ENCODE data around the gene FLVCR2.
"Not testable (repeated sequence)": the region's sequence is repeated elsewhere in the genome, so short reads cannot be mapped to it uniquely, and the experiment has no call there.

The FLVCR2 gene

DNA sequence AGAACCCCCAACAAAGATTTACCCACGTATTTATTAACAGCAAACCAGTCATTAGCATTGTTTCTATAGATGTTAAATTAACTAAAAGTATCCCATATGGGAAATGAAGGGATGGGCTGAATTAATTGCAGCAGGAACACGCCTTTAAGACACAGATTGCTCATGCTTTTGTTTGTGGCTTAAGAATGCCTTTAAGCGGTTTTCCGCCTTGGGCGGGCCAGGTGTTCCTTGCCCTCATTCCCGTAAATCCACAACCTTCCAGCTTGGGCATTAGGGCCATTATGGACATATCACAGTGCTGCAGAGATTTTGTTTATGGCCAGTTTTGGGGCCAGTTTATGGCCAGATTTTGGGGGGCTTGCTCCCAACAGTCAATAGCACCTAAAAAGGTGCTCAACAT, 22.6 kb downstream of the FLVCR2 start:
- not testable (repeated sequence) for H3K27ac ChIP-seq (ENCODE audit: low read depth, low read length); H3K9ac ChIP-seq (ENCODE audit: low read length); H3K4me3 ChIP-seq (ENCODE audit: low read depth in 1 of 2, low read length in 2 of 2); H3K27me3 ChIP-seq (ENCODE audit: control insufficient read depth in 1 of 2, insufficient read depth in 2 of 2, low read length in 2 of 2); H3K4me1 ChIP-seq (ENCODE audit: insufficient read depth, low read length); H3K9me3 ChIP-seq (ENCODE audit: low read length); H3K36me3 ChIP-seq (ENCODE audit: insufficient read depth, low read length)

DNA sequence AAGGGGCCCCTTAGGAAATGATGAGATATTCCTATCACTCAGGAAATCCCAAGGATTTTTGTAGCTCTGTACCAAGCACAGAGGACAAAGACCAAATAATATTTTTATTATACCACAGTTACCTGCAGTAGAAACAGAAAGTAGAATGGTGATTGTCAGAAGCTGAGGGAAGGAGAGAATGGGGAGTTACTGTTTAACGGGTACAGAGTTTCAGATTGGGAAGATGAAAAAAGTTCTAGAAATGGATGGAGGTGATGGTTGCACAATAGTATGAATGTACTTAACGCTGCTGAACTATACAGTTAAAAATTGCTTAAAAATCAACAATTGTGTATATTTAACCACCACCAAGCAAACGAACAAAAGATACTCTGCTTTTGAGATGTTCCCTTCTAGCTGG, 24.1 kb downstream of the FLVCR2 start:
- Histone ChIP-seq H3K4me3 (ENCODE audit: low read depth in 1 of 2, low read length in 2 of 2) (no peak overlapping the region), H3K9ac (ENCODE audit: low read length) (no peak overlapping the region), H3K4me1 (ENCODE audit: insufficient read depth, low read length) (no peaks in the 10 kb centered on the region), H3K36me3 (ENCODE audit: insufficient read depth, low read length) (no peaks in the 10 kb centered on the region), H3K9me3 (ENCODE audit: low read length) (no peaks in the 10 kb centered on the region), H3K27me3 (ENCODE audit: control insufficient read depth in 1 of 2, insufficient read depth in 2 of 2, low read length in 2 of 2) (no peaks in the 10 kb centered on the region), H3K27ac (ENCODE audit: low read depth, low read length) (no peak overlapping the region)

DNA sequence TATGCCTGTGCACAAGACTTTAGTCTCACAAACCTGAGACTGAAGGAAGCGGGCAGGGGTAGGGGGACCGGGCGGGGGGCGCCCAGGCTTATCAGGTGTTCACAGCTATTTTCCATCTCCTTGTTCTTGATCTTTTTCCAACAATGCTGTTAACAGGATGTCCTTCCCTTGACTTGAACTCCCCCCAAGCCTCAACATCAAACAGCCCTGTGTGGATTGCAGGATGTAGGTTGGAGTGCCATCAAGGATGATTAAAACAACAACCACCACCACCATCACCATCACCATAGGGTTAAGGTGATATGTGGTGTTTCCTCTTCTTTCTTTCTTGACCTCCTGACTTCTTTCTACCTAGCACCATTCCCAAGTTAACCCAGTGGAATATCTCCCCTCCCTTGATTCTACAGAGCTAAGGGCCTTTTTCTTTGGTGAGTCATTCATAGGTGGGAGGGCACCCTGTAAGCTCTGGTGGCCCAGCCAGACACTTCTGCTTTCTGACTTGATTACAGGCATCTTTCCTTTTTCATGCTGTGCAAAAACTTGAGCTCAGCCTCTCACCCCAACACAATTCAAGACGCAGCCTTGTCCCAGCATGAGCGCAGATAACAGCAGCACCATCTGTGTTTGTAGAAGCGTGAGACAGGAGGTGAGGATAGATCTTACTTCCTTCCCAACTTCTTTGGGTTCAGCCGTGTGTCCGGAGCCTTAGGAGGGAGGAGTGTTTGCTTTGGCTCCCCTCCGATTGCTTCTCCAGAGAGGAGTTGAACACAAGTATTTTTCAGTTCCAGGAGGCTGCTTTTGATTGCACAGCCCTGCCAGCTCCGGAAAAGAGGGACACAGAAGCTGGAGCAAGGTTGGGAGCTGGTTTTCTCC, 26.8 kb downstream of the FLVCR2 start:
- Histone ChIP-seq H3K27me3 (ENCODE audit: control insufficient read depth in 1 of 2, insufficient read depth in 2 of 2, low read length in 2 of 2) (no peaks in the 10 kb centered on the region), H3K9me3 (ENCODE audit: low read length) (no peaks in the 10 kb centered on the region), H3K27ac (ENCODE audit: low read depth, low read length) (no peak overlapping the region), H3K36me3 (ENCODE audit: insufficient read depth, low read length) (no peaks in the 10 kb centered on the region), H3K4me3 (ENCODE audit: low read depth in 1 of 2, low read length in 2 of 2) (no peak overlapping the region), H3K4me1 (ENCODE audit: insufficient read depth, low read length) (peaks cover 4% of the 10 kb centered on the region), H3K9ac (ENCODE audit: low read length) (no peak overlapping the region)

DNA sequence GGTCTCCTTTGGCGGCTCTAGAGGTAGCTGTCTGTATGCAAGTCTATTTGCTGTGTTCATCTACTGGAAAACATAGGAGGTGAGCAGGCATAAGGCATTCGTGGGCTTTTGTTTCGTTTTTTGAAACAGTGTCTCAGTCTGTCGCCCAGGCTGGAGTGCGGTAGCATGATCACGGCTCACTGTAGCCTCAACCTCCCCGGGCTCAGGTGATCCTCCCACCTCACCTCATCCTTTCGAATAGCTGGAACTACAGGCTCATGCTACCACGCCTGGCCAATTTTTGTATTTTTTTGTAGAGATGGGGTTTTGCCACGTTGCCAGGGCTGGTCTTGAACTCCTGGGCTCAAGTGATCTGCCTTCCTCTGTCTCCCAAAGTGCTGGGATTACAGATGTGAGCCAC, 27.5 kb downstream of the FLVCR2 start:
- no peaks in the 10 kb centered on the region for H3K36me3 ChIP-seq (ENCODE audit: insufficient read depth, low read length)
- H3K27ac ChIP-seq (ENCODE audit: low read depth, low read length), result no peak overlapping the region
- no peak overlapping the region for H3K4me3 ChIP-seq (ENCODE audit: low read depth in 1 of 2, low read length in 2 of 2)
- H3K9me3 ChIP-seq (ENCODE audit: low read length), result no peaks in the 10 kb centered on the region
- peaks cover 10% of the 10 kb centered on the region for H3K4me1 ChIP-seq (ENCODE audit: insufficient read depth, low read length)
- no peak overlapping the region for H3K9ac ChIP-seq (ENCODE audit: low read length)
- H3K27me3 ChIP-seq (ENCODE audit: control insufficient read depth in 1 of 2, insufficient read depth in 2 of 2, low read length in 2 of 2), result no peaks in the 10 kb centered on the region

DNA sequence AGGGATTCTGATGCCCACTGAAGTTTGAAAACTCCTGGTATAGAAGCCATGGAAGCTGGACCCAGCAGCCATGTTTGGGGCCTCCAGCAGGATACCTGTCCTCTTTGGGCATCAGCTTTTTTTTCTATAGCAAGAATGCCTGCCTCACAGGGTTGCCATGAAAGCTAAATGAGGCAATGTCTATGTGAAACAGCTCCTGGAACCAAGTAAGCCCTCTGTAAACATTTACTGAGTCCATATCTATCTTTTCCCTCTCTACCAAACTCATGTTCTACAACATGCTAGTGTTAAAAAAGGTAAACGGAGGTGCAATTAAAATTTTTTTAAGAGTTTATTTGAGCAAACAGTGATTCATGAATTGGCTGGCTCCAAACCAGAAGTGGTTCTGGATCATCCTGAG, 28.6 kb downstream of the FLVCR2 start:
- Histone ChIP-seq H3K4me3 (ENCODE audit: low read depth in 1 of 2, low read length in 2 of 2) (no peak overlapping the region), H3K27me3 (ENCODE audit: control insufficient read depth in 1 of 2, insufficient read depth in 2 of 2, low read length in 2 of 2) (no peaks in the 10 kb centered on the region), H3K36me3 (ENCODE audit: insufficient read depth, low read length) (no peaks in the 10 kb centered on the region), H3K4me1 (ENCODE audit: insufficient read depth, low read length) (peaks cover 10% of the 10 kb centered on the region), H3K9me3 (ENCODE audit: low read length) (no peaks in the 10 kb centered on the region), H3K9ac (ENCODE audit: low read length) (no peak overlapping the region), H3K27ac (ENCODE audit: low read depth, low read length) (no peak overlapping the region)

DNA sequence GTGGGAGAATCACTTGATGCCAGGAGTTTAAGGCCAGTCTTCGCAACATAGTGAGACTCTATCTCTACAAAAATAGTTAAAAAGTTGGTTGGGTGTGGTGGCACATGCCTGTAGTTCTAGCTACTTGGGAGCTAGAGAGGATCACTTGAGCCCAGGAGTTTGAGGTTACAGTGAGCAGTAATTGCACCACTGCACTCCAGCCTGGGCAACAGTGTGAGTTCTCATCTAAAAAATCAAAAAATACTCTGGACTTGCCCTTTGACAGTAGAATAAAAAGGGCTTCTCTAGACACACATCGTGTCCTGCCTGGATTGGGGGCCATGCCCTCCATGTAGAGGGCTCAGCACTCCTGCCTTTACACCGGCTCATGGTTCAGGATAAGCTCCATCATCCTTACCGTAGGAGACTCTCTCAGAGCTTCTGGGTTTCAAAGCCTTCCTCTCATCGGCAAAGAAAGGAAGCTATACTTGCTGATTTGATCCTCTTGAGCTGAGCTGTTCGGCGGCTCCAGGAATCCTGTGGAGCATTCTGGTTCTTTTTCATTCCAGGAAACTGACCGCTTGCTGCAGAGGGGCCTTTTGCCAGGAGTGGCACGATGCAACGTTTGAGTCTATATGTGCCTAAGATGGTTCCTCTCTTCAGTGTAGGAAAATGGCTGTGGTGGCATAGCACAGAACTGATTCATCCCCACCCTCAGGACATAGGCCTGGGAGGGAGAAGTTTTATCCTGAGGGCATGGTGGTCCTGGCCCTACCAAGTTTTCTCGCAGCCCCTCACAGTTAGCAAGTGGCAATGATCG, 29.6 kb downstream of the FLVCR2 start:
- Histone ChIP-seq H3K9ac (ENCODE audit: low read length) (no peak overlapping the region), H3K4me3 (ENCODE audit: low read depth in 1 of 2, low read length in 2 of 2) (no peak overlapping the region), H3K9me3 (ENCODE audit: low read length) (no peaks in the 10 kb centered on the region), H3K27ac (ENCODE audit: low read depth, low read length) (no peak overlapping the region), H3K4me1 (ENCODE audit: insufficient read depth, low read length) (peaks cover 10% of the 10 kb centered on the region), H3K27me3 (ENCODE audit: control insufficient read depth in 1 of 2, insufficient read depth in 2 of 2, low read length in 2 of 2) (no peaks in the 10 kb centered on the region), H3K36me3 (ENCODE audit: insufficient read depth, low read length) (no peaks in the 10 kb centered on the region)

DNA sequence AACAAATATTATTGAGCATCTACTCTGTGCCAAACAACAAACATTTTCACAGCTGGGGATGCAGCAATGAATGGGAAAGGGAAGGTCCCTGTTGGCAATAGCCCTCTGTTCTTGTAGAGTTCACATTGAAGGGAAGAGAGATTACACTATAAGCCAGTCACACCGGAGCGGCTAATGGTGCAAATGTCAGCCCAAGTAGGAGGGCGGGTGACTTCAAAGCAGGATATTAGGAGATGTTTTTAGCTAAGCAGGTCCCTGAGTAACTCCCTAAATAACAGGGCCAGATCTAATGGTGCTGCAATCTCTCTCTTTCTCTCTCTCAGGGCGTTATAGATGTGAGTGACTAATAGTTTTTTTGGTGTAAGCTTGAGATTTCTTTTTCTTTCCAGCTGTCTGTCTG, 30.7 kb downstream of the FLVCR2 start:
- Histone ChIP-seq H3K27me3 (ENCODE audit: control insufficient read depth in 1 of 2, insufficient read depth in 2 of 2, low read length in 2 of 2) (no peaks in the 10 kb centered on the region), H3K27ac (ENCODE audit: low read depth, low read length) (no peak overlapping the region), H3K4me3 (ENCODE audit: low read depth in 1 of 2, low read length in 2 of 2) (no peak overlapping the region), H3K9ac (ENCODE audit: low read length) (no peak overlapping the region), H3K9me3 (ENCODE audit: low read length) (no peaks in the 10 kb centered on the region), H3K36me3 (ENCODE audit: insufficient read depth, low read length) (no peaks in the 10 kb centered on the region), H3K4me1 (ENCODE audit: insufficient read depth, low read length) (peaks cover 10% of the 10 kb centered on the region)

DNA sequence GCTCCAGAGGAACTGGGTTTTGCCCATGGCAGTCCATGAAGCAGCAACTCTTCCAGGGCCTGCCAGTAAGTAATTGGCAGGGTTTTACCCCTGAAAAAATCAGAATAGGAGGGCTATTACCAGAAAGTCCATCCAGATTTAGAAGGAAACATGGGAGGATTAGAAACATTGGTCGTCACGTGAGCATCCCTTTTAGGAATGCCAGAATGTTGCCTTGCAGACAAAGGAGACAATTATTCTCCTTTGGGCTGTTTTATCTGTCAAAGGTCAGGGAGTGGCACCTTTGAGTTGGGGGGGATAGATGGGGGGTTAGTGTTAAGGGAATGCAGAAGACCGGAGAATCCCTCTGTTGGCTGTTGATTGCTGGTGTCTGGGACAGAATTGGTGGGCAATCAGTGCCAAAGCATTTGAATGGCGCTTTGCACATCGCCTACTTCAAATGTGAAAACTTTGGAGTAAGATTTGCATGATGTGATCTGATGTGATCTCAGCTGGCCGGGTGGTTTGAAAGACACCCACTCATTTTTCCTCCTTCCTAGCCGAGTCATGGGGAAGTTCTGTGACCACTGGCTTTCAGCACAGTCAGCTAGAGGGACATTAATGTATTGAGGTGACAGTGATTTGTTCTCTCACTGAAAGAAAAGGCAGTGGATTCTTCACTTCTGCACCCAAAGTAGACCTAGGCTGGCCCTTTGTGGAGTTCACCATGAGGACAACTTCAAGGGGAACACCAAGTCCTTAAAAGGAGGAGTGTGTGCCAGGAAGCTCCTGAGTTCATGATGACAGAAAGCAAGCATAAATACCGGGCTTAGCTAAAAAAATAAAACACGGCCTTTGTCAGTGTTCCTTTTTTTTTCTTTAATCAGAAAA, 31.4 kb downstream of the FLVCR2 start:
- H3K4me3 ChIP-seq (ENCODE audit: low read depth in 1 of 2, low read length in 2 of 2), result peak overlapping the region in 1 of 2 donors; percentile 6
- H3K36me3 ChIP-seq (ENCODE audit: insufficient read depth, low read length), result no peaks in the 10 kb centered on the region
- H3K27ac ChIP-seq (ENCODE audit: low read depth, low read length), result no peak overlapping the region
- peaks cover 10% of the 10 kb centered on the region for H3K4me1 ChIP-seq (ENCODE audit: insufficient read depth, low read length)
- H3K9ac ChIP-seq (ENCODE audit: low read length), result no peak overlapping the region
- no peaks in the 10 kb centered on the region for H3K27me3 ChIP-seq (ENCODE audit: control insufficient read depth in 1 of 2, insufficient read depth in 2 of 2, low read length in 2 of 2)
- no peaks in the 10 kb centered on the region for H3K9me3 ChIP-seq (ENCODE audit: low read length)

DNA sequence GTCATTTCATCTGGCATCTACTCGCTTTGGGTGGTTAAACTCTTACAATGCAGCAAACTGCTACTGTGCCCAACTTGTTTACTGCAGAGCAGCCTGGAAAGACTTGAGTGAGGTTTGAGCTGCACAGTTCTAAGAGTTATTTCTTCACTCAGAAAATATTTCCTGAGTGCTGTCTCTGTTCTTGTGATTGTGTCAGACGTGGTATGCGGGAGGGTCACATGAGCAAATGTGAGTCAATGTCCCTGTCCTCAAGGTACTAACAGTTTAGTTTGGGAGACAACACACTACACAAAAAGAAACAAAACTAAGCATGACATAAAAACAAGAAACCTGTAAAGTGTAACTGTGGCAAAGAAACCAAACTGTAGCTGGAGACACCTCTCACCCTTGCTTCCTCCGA, 32.4 kb downstream of the FLVCR2 start:
- no peaks in the 10 kb centered on the region for H3K36me3 ChIP-seq (ENCODE audit: insufficient read depth, low read length)
- no peaks in the 10 kb centered on the region for H3K9me3 ChIP-seq (ENCODE audit: low read length)
- no peak overlapping the region for H3K4me3 ChIP-seq (ENCODE audit: low read depth in 1 of 2, low read length in 2 of 2)
- peak overlapping the region; percentile 4 for H3K27ac ChIP-seq (ENCODE audit: low read depth, low read length)
- no peak overlapping the region for H3K9ac ChIP-seq (ENCODE audit: low read length)
- H3K4me1 ChIP-seq (ENCODE audit: insufficient read depth, low read length), result peaks cover 10% of the 10 kb centered on the region
- no peaks in the 10 kb centered on the region for H3K27me3 ChIP-seq (ENCODE audit: control insufficient read depth in 1 of 2, insufficient read depth in 2 of 2, low read length in 2 of 2)

DNA sequence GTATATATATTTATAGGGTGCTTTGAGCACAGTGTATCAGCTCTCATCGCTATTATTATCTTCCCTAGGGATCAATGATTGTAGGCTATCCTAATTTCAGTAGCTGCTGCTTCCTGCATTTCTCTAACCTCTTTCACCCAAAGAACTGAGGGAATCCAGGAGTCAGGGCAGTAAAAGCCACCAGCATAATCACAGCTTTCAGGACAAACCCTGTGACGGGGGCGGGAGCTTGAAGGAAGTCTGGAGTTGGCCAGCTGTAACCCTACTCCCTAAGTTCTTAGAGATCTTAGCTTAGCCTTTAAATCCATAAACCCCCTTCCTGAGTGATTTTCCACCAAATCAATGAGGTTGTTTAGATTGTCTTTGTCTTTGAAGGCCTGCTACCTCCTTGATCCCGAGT, 33.7 kb downstream of the FLVCR2 start:
- no peaks in the 10 kb centered on the region for H3K36me3 ChIP-seq (ENCODE audit: insufficient read depth, low read length)
- H3K27ac ChIP-seq (ENCODE audit: low read depth, low read length), result no peak overlapping the region
- no peak overlapping the region for H3K4me3 ChIP-seq (ENCODE audit: low read depth in 1 of 2, low read length in 2 of 2)
- H3K9me3 ChIP-seq (ENCODE audit: low read length), result no peaks in the 10 kb centered on the region
- no peak overlapping the region for H3K9ac ChIP-seq (ENCODE audit: low read length)
- no peaks in the 10 kb centered on the region for H3K27me3 ChIP-seq (ENCODE audit: control insufficient read depth in 1 of 2, insufficient read depth in 2 of 2, low read length in 2 of 2)
- peaks cover 10% of the 10 kb centered on the region for H3K4me1 ChIP-seq (ENCODE audit: insufficient read depth, low read length)

DNA sequence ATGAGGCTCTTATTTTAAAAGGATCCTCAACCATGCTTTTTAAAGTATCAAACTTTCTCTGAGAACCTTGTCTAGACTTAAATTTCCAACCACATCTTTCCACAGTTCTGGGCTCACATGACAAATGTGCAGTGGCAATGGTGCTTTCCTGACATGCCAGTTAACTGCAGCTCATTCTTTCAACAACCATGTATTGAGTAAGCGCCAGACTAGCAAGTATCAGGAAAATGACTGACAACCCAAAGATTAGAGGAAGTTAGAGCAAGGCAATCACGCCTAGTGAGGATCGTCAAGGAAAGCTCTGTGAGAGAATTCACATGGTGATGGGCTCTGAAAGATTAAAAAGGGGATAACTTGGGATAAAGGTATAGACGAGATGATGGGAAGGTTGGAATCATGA, 35.8 kb downstream of the FLVCR2 start:
- no peaks in the 10 kb centered on the region for H3K27me3 ChIP-seq (ENCODE audit: control insufficient read depth in 1 of 2, insufficient read depth in 2 of 2, low read length in 2 of 2)
- no peak overlapping the region for H3K4me3 ChIP-seq (ENCODE audit: low read depth in 1 of 2, low read length in 2 of 2)
- peaks cover 10% of the 10 kb centered on the region for H3K4me1 ChIP-seq (ENCODE audit: insufficient read depth, low read length)
- H3K27ac ChIP-seq (ENCODE audit: low read depth, low read length), result no peak overlapping the region
- H3K9ac ChIP-seq (ENCODE audit: low read length), result no peak overlapping the region
- no peaks in the 10 kb centered on the region for H3K36me3 ChIP-seq (ENCODE audit: insufficient read depth, low read length)
- no peaks in the 10 kb centered on the region for H3K9me3 ChIP-seq (ENCODE audit: low read length)
